ENCODE measurements around the gene COL23A1.

Gene COL23A1

DNA sequence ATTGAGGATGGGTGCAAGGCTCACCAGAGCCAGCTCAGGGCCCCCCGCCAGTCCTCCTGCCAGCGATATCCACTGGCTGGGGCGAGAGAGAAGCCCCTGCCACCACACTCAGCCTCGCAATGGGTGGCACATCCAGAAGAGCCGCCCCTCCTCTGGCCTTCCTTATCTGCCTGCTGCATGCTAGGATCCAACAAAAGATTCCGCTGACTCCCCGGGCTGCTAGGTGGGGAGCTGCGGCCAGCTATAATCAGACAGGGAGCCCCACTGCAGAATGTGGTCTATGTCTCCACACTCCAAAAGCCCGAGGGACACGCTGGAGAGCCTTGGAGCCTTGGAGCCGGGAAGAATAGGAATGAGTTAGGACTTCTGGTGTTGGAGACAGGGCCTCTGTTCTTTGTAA lies 32.8 kb downstream of the COL23A1 start:
- DNase-seq (ENCODE audit: low read depth, low spot score) = no peak

DNA sequence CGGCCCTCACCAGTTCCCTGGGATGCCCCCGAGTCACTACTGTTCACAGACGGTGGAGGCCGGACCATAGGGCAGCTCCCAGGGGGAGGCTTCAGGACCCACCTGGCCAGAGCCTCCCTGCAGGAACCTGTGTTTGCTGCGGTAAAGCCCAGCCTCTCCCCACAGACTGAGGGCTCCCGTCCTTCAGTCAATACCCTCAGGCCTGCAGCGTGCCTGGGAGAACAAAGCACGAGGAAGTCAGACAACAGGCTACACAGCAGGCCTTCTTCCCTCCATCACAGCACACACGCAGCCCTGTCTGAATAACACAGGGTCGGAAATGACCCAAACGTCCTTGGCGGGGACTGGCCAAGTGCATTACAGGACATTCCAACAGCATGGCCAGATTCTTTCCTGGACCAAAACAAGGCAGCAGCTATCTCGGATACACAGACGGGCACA lies 34.4 kb downstream of the COL23A1 start:
- peak; percentile 95 for DNase-seq (ENCODE audit: low read depth, low spot score)

DNA sequence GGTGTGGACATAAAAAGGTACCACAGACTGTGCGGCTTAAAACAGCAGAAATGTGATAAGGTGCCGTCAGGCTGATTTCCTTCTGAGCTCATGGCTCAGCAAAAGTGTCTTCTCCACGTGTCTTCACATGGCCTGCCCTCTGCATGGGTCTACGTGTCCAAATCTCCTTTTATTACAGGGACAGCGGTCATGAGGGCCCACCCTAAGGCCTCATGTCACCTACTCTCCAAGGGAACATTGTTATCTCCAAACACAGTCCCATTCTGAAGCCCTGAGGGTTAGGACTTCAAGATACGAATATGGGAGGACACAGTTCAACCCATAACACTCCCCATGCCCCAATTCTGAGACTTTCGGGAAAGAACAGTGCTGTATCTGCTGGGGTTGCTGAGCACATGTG lies 35.2 kb downstream of the COL23A1 start:
- DNase-seq (ENCODE audit: low read depth, low spot score) = no peak

DNA sequence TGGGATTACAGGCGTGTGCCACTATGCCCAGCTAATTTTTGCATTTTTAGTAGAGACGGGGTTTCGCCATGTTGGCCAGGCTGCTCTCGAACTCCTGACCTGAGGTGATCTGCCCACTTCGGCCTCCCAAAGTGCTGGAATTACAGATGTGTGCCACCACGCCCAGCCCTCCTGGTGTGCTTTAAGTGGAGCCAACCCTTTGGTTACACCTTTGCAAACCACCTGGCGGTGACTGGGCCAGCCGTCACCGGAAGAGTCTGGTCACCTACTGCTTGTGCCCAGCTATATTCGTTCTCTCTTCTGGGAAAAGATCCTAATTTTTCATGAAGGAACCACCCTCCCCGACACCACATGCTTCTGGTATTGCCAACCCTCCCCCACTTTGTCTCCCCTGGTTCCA lies 35.9 kb downstream of the COL23A1 start:
- no peak for DNase-seq (ENCODE audit: low read depth, low spot score)

DNA sequence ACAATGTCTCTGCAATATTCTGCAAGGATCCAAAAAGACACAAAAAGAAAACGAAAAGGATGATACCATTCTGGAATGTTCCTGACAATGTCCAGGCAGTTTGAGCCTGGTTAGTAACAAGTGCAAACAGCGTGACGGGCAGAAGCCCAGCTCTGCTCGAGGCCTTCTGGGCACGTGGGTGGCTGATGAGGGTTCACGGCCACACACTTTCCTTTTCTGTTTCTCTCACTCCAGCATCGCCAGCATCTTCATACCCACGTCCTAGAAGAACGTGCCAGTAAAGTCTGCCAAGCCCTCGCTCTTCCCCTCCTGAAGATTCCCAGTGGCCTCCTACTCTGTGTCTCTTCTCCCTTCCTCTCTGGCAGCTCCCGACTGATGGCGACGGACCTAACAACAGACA lies 36.7 kb downstream of the COL23A1 start:
- no peak for DNase-seq (ENCODE audit: low read depth, low spot score)

DNA sequence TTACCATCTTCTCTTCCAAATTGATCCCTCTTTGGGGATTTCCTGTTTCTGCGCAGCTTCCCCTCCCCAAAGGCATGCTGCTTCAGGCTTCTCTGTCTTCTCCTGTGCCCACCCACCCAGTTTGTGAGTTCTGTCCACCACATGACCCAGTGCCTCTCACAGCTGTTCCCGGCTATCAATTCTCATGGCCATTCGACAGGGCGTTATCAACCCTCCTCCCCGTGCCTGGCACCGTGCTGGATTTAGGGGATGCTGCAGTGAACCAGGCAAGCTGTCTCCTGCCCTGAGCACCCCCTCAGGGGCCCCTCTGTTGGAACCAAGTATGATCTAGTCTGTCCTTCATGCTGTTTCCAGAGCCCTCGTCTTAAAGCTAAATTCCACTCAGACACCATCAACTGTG lies 38.7 kb downstream of the COL23A1 start:
- no peak for DNase-seq (ENCODE audit: low read depth, low spot score)

DNA sequence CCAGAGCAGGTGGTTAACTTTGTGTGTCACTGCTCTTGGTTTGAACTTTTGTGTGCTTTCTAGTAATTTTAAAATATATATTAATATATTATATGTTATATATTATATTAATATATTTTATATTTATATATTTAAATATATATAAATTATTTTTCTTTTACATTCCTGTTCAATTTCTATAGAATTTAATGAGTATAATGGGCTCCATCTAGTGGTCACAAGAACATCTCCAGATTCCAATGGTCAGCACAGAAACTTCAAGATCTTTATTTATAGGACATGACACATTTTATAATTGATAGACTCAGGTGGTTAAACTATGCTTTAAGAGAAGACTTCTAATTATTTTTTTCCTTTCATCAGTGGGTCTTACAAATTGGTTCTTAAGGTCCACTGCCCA lies 39.1 kb downstream of the COL23A1 start:
- DNase-seq (ENCODE audit: low read depth, low spot score) = no peak

DNA sequence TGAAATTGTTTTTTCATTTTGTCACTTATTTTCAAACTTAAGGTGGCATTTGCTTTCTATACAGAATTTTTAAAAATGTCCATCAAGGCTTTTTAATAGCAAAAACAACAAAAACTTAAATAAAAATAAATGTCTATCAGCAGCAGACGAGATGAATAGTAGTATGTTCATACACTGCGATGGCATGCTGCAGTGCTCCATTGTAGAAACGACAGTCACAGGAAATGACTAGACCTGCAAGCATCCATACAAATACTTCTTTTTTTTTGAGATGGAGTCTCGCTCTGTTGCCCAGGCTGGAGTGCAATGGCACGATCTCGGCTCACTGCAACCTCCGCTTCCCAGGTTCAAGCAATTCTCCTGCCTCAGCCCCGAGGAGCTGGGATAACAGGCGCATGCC lies 41.4 kb downstream of the COL23A1 start:
- DNase-seq (ENCODE audit: low read depth, low spot score) = no peak

DNA sequence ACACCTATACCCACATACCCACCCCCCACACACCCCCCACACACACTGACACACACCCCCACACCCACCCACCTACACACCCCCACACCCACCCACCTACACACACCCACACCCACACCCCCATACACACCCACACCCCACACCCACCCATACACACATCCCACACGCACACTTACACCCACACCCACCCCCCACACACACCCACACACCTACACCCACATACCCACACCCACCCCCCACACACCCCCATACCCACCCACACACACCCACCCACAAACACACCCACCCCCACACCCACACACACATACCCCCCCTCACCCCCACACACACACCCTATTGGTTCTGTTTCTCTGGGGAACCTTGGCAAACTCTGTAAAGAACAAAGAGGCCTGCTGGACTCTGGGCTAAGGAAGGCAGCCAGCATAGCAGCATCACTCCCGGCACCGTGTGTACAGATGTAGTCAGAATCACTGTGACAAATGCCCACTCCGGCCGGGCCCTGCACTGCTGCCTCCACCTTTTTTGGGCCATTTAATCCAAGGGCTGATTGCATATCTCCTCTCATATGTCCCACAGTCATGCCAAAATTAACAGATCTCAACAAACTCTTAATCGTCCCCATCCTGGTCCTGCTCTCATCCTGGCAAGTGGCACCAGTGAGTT lies 42.3 kb downstream of the COL23A1 start:
- DNase-seq (ENCODE audit: low read depth, low spot score) = no peak

DNA sequence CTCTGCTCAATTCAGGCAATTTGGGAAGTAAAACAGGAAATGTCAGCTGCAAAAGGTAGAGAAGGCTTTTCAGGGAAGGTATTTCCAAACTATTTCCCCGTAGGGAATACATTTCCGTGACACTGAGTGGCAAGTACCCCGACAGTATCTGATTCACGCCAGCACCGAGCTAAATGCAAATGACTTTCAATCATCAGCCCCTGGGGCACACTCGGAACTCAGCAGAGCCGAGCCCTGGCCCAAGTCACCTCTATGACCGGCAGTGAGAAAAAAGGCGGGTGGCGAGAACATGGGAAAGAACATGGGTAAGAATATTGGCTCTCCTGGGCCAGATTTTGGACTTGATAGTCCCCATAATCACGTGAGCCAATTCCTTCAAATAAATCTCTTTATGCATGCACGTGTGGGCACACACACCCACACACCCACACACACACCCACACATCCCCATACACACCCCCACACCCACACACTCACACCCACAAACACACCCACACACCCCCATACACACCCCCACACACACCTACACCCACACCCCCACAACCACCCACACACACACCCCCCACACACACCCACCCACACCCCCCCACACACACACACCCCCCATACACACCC lies 43.0 kb downstream of the COL23A1 start:
- DNase-seq (ENCODE audit: low read depth, low spot score) = no peak

DNA sequence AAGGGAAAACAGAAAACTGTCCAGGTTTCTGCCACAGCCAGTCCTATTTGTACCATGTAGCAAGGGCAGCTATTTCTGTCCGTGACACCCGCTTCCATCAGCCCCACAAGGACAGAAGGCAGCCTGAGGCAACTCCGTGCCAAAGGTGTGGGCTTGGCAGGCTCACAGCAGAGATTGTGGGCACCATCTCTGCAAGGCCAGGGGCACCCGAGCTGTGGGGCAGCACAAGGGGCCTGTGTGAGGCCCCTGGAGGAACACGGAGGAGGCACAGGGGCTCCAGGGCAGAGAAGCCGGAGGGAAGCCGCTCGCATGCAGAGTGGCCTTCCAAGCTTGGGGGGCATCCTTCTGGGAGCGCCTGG lies 43.5 kb downstream of the COL23A1 start:
- DNase-seq (ENCODE audit: low read depth, low spot score) = no peak

DNA sequence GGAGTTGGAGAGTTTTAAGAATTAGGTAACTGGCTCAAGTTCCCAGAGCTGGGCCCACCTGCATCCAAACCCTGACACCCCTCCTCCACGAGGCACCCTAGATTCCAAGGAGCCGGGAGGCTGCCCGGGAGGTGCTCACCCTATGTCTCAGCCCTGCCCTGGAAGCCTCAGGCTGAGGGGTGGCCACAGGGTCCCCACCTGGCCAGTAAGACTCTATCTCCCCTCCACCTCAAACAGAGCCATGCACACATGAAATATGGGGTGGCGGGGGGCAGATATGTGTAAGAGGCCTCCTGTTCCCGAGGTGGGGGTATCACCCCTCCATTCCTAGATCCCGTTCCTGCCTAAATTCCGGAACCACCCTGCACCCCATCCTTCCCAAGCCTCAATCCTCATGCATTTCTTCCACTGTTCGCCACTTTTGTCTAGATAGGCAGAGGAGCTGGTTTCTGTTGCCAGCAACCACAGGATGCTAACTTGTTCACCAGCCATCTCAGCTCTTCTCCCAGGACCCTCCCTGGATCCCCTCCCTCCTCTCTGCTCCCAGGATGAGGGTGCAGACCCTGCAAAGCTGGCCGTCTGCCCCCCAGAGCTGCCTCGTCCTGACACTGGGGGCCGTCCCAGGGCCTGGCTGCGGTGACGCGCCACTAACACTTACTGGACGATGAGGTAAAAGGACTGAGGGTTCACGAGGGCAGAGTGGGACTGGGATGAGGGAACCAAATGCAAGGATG lies 44.1 kb downstream of the COL23A1 start:
- DNase-seq (ENCODE audit: low read depth, low spot score) = no peak

DNA sequence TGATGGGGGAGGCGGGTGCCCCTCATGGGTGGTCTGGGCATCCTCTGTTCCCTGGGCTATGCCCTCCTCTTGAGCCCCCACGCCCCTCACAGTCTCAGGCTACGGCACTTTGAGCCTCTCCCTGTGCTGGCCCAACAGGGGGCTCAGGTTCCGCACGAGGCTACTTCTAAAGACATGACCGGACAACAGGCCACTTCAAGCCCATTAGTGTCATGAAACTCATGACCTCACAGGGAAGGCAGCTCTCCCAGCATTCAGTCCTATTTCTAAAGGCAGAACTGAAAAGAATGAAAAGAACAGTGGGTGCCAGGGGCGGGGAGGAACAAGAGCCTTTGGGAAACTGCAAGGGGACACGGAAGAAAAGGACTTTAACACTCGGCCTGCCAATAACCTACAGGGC lies 45.0 kb downstream of the COL23A1 start:
- DNase-seq (ENCODE audit: low read depth, low spot score) = no peak

DNA sequence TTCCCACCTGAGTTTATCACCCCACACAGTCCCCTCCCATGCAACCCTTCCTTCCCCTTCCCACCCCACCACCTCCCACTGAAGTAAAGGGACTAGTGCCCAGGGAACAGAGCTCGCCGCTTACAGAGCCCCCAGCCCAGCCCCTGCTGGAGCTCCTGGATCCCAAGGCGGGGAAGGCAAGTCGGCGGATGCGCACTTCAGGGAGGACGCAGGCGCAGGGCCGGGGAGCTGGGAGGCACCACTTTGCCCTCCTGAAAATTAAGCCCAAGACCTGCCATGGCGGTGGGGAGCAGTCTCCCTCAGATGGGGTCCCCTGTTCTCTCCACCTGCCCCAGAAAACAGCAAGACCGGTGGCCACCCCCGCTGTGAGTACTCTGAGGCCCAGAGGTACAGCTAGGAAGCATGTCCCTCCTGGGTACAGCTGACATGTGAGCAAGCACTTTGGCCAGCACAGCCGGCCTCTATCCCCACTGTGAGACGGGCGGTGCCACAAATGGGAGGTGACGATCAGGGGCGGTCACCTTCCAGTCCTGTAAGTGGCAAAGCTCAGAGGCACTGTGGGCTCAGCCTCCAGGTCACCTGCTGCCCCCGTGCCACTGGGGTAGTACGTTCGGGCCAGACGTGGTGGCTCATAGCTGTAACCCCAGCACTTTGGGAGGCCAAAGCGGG lies 45.9 kb downstream of the COL23A1 start:
- no peak for DNase-seq (ENCODE audit: low read depth, low spot score)

DNA sequence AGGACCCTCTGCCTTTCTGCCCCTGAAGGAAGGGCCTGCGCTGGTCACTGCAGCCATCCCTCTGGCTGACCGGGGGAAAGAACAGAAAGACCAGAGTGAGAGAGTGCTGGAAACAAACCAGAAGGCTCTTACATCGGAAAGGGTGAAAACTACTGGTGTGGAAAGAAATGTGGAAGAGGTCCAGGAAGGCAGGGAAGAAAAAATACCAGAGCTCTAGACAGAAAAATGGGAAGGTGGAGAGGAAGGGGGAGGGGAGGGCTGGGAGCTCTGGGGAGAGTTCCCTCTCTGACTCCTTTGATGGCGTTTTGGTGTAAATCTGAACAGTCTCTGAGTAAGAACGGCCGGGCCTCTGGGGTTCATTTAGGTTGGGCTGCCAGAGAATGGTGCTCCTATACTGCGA lies 47.7 kb downstream of the COL23A1 start:
- no peak for DNase-seq (ENCODE audit: low read depth, low spot score)

DNA sequence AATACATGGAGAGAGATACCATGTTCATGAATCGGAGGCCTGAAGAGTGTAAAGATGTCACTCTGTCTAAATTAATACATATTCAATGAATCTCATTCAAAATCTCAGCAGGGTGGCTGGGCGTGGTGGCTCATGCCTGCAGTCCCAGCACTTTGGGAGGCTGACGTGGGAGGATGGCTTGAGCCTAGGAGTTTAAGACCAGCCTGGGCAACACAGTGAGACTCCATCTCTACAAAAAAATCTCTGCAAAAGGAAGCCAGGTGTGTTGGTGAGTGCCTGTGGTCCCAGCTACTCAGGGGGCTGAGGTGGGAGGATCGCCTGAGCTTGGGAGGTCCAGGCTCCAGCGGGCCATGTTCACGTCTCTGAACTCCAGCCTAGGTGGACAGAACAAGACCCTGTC lies 49.7 kb downstream of the COL23A1 start:
- DNase-seq (ENCODE audit: low read depth, low spot score) = no peak

DNA sequence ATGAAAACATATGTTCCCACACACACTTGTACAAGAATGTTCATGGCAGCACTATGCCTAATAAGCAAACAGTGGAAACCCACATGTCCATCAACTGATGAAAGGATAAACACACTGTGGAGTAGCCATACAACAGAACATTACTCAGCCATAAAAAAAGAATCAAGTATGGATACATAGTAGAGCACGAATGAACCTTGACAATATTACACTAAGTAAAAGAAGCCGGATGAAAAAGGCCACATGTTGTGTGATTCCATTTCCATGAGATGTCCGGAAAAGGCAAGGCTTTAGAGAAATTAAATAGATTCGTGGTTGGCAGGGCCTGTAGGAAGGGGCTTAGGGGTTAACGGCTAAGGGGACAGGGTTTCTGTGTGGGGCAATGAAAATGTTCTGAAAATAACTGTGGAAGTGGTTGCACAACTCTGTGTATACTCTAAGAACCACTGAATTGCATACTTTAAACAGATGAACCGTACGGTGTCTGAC lies 51.4 kb downstream of the COL23A1 start:
- DNase-seq (ENCODE audit: low read depth, low spot score) = no peak

DNA sequence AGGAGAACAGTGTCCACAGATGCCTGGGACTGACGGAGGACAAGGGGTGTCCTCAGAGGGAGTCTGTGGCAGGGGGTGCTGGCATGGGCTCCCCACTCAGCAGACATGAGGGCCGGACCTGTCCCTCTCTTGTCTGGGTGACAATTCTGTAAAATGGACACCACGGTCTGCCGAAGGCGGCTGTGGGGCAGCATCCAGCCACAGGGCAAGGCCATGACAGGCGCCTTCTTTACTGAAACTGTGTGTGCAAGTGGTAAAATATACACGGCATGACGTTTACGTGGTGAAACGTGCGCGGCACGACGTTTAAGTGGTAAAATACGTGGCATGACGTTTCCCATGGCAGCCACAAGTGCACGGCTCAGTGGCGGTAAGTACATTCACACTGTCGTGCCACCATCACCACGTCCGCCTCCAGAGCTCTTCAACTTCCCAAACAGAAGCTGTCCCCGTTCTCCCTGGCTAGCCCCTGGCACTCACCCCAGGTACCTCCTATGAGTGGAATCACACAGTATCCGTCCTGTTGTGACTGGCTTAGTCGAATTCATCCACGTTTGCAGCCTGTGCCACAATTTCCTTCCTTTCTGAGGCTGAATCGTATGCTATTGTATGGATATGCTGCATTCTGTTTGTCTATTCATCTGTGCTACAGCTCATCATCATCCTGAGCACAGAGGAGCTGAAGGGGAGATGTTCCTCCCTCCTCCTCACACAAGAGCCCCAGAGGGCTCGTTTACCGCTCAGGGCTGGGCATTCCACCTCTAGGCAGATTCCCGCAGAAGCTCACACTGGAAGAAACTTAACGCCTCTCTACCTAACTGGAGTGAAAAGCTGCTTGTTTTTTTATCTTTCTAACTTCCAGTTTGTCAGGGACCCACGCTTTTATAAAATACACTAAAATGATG lies 52.5 kb downstream of the COL23A1 start:
- DNase-seq (ENCODE audit: low read depth, low spot score) = no peak

DNA sequence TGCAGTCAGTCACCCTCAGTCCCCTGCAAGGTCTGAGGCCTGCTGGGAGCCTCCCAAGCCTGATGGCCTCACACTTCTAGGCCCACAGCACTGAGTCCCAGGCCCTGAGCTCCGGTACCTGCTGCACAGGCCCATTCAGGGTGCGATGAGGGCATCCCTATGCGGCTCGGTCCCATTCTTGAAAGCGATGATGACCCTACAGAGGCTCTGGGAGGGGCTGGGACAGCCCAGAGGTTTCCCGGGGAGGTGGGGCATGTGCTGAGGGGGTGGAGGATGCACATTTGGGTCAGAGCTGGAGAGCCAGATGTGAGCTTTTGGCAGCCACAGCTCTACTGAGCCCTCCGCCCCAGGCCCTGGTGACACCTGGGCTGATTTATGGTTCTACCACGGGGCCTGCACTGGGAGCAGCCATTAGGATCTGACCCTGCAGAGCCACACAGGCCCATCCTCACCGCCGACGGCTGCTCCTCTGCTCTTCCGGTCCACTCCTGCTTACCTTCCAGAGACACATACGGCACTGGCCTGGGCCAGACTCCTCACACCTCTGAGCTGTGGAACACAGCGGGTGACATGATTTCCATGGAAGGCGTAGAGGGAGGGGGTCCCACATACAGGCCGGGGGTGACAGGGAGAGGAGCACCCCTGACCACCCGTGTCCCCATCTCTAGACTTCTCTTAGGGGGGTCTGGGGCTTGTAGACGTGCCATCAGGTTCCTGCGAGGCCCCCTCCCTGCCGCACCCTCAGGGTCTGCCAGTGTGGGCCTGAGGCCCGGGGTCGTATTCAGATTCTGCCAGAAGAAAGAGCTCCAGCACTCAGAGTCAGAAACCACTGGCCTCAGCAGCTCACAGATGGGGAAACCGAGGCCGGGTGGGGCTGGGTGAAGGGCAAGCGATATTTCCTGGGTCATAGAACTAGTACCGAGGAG lies 53.4 kb downstream of the COL23A1 start:
- no peak for DNase-seq (ENCODE audit: low read depth, low spot score)

Data from iPS DF 19.7 (cell line).